Uterus (tissue), 4 donors: ENCODE measurements around the gene ANKRD37. TPM values are rescaled to one million over a fixed set of nuclear protein-coding genes. Genes with fewer than 3 reads are reported as not detected.

Experiments used
- DNase-seq, 2 donors: peaks; one replicate each; pipeline ENCODE4 v3.0.0-alpha.2; 2019 to 2020
- H3K27ac ChIP-seq, 2 donors: fragments of 200-600 bp; sonication (generic); 1 replicate in 1 of 2; 2 replicates in 1 of 2; pipeline ENCODE4 v1.5.1; 2016 to 2018
- H3K27me3 ChIP-seq, 2 donors: fragments of 200-600 bp; sonication (generic); one replicate each; pipeline ENCODE4 v1.5.1; 2018 to 2019; ENCODE audit warnings: control low read depth in 1 of 2
- H3K36me3 ChIP-seq, 2 donors: fragments of 200-600 bp; sonication (generic); one replicate each; pipeline ENCODE4 v1.5.1; 2019; ENCODE audit warnings: control low read depth in 1 of 2
- H3K4me1 ChIP-seq, 2 donors: fragments of 200-600 bp; sonication (generic); one replicate each; pipeline ENCODE4 v1.5.1; 2018 to 2019; ENCODE audit warnings: control low read depth in 1 of 2
- H3K4me3 ChIP-seq, 2 donors: fragments of 200-600 bp; sonication (generic); 1 replicate in 1 of 2; 2 replicates in 1 of 2; pipeline ENCODE4 v1.5.1; 2018 to 2019; ENCODE audit warnings: mild to moderate bottlenecking in 1 of 2
- H3K9me3 ChIP-seq, 2 donors: fragments of 200-600 bp; sonication (generic); one replicate each; pipeline ENCODE4 v1.5.1; 2019; ENCODE audit warnings: control low read depth in 1 of 2
- CTCF ChIP-seq, 4 experiments: fragments of 200-600 bp in 2 of 4; fragments of 450-650 bp in 2 of 4; sonication (generic) in 2 of 4; IDR thresholded peaks; one replicate each; pipeline ENCODE4 v1.5.1; 2016 to 2019; ENCODE audit warnings: antibody characterized with exemption in 4 of 4, mild to moderate bottlenecking in 2 of 4, moderate library complexity in 1 of 4
- POLR2A ChIP-seq, 2 donors: fragments of 450-650 bp; IDR thresholded peaks; one replicate each; pipeline ENCODE4 v1.6.1; 2016; ENCODE audit warnings: antibody characterized with exemption in 2 of 2, mild to moderate bottlenecking in 1 of 2, moderate library complexity in 1 of 2
- intact Hi-C: fragments of 100-400 bp; cut with DNase I; formaldehyde crosslinking; loops from one replicate; pipeline ENCODE4 v1.15.1; 2023; ENCODE audit warnings: low total_unique reads
- total RNA-seq, 4 donors: library from RNA; depleted of rRNA in 3 of 4; stranded (reverse); fragments of >200 nt in 3 of 4; gene quantifications; one replicate each; pipeline versions ENCODE4 v1.1.0 to v1.2.4, GENCODE V29; 2014 to 2023
- donor health status: DM: yes; HTN: yes; CAD: no.

Gene ANKRD37
- total RNA-seq, 4 donors from 2014 or later = 0.51 to 17.6 (median 10.9) TPM

GRCh38 chr4:185384930-185385331 is 11.7 kb upstream of the ANKRD37 start:
- H3K4me1 ChIP-seq = no peaks in the 10 kb centered on the region
- H3K27me3 ChIP-seq = no peaks in the 10 kb centered on the region
- TF ChIP-seq POLR2A (IDR thresholded peaks at IDR 0.05) = no peak
- no peak for TF ChIP-seq CTCF (IDR thresholded peaks at IDR 0.05)
- intact Hi-C loops = no loop called here
- DNase-seq = no peak
- H3K27ac ChIP-seq = peak overlapping the region; percentile 5 to 25
- no peaks in the 10 kb centered on the region for H3K36me3 ChIP-seq
- H3K9me3 ChIP-seq = no peaks in the 10 kb centered on the region
- H3K4me3 ChIP-seq = no peak overlapping the region

GRCh38 chr4:185387957-185388356 is 8.7 kb upstream of the ANKRD37 start:
- H3K27ac ChIP-seq = no peak overlapping the region
- no peak for TF ChIP-seq POLR2A (IDR thresholded peaks at IDR 0.05)
- TF ChIP-seq CTCF (IDR thresholded peaks at IDR 0.05) = no peak
- H3K36me3 ChIP-seq = no peaks in the 10 kb centered on the region
- H3K27me3 ChIP-seq = no peaks in the 10 kb centered on the region
- DNase-seq = no peak
- no peak overlapping the region for H3K4me3 ChIP-seq
- H3K9me3 ChIP-seq = no peaks in the 10 kb centered on the region
- intact Hi-C loops = no loop called here
- H3K4me1 ChIP-seq = no peaks in the 10 kb centered on the region

GRCh38 chr4:185390941-185391340 is 5.7 kb upstream of the ANKRD37 start:
- intact Hi-C loops = no loop called here
- no peak for TF ChIP-seq CTCF (IDR thresholded peaks at IDR 0.05)
- no peak for TF ChIP-seq POLR2A (IDR thresholded peaks at IDR 0.05)
- Histone ChIP-seq H3K27ac (no peak overlapping the region), H3K4me1 (no peaks in the 10 kb centered on the region), H3K9me3 (no peaks in the 10 kb centered on the region), H3K27me3 (no peaks in the 10 kb centered on the region), H3K36me3 (no peaks in the 10 kb centered on the region), H3K4me3 (no peak overlapping the region)
- no peak for DNase-seq

- H3K27me3 ChIP-seq = no peaks in the 10 kb centered on the region
- no peak for TF ChIP-seq POLR2A (IDR thresholded peaks at IDR 0.05)
- no peak for TF ChIP-seq CTCF (IDR thresholded peaks at IDR 0.05)
- no peaks in the 10 kb centered on the region for H3K4me1 ChIP-seq
- no peaks in the 10 kb centered on the region for H3K9me3 ChIP-seq
- H3K27ac ChIP-seq = no peak overlapping the region
- no peaks in the 10 kb centered on the region for H3K36me3 ChIP-seq
- no peak for DNase-seq
- intact Hi-C loops = no loop called here
- H3K4me3 ChIP-seq = no peak overlapping the region
Observed at GRCh38 chr4:185392156-185392555, 4.5 kb upstream of the ANKRD37 start.

- H3K9me3 ChIP-seq = no peaks in the 10 kb centered on the region
- no peak for DNase-seq
- no peaks in the 10 kb centered on the region for H3K27me3 ChIP-seq
- H3K27ac ChIP-seq = peak overlapping the region; percentile 98 to 99
- TF ChIP-seq CTCF (IDR thresholded peaks at IDR 0.05) (no peak), POLR2A (IDR thresholded peaks at IDR 0.05) (no peak)
- H3K4me1 ChIP-seq = no peaks in the 10 kb centered on the region
- intact Hi-C loops = no loop called here
- H3K4me3 ChIP-seq = peak overlapping the region; percentile 82 to 92
- no peaks in the 10 kb centered on the region for H3K36me3 ChIP-seq
Observed at GRCh38 chr4:185394568-185395237, 1.9 kb upstream of the ANKRD37 start.
